Rectal smooth muscle tissue (tissue), 1 donor: ENCODE measurements around the gene PTPN1.

Experiments used
- H3K27ac ChIP-seq: one replicate; pipeline ENCODE4 v1.7.0; 2013; ENCODE audit warnings: low read depth, low read length, inconsistent platforms
- H3K27me3 ChIP-seq: one replicate; pipeline ENCODE4 v1.7.0; 2013; ENCODE audit warnings: low read length; ENCODE audit not compliant: control insufficient read depth, insufficient read depth
- H3K36me3 ChIP-seq: one replicate; pipeline ENCODE4 v1.7.0; 2013; ENCODE audit warnings: low read length; ENCODE audit not compliant: control insufficient read depth, insufficient read depth
- H3K4me1 ChIP-seq: one replicate; pipeline ENCODE4 v1.7.0; 2013; ENCODE audit warnings: low read length; ENCODE audit not compliant: control insufficient read depth, insufficient read depth
- H3K4me3 ChIP-seq: one replicate; pipeline ENCODE4 v1.7.0; 2013; ENCODE audit warnings: low read length
- H3K9ac ChIP-seq: one replicate; pipeline ENCODE4 v1.7.0; 2013; ENCODE audit warnings: low read length

The PTPN1 gene

GRCh38 chr20:50632701-50633100 lies 122.5 kb downstream of the PTPN1 start:
- Histone ChIP-seq H3K9ac (no peak overlapping the region), H3K27ac (no peak overlapping the region), H3K4me1 (peaks cover 14% of the 10 kb centered on the region), H3K27me3 (no peaks in the 10 kb centered on the region), H3K36me3 (no peaks in the 10 kb centered on the region), H3K4me3 (no peak overlapping the region)

- Histone ChIP-seq H3K9ac (no peak overlapping the region), H3K27ac (no peak overlapping the region), H3K4me3 (no peak overlapping the region), H3K27me3 (no peaks in the 10 kb centered on the region), H3K36me3 (no peaks in the 10 kb centered on the region), H3K4me1 (peaks cover 14% of the 10 kb centered on the region)
Measured at GRCh38 chr20:50633361-50633760, 123.2 kb downstream of the PTPN1 start.

- Histone ChIP-seq H3K36me3 (no peaks in the 10 kb centered on the region), H3K4me3 (no peak overlapping the region), H3K27me3 (no peaks in the 10 kb centered on the region), H3K4me1 (peaks cover 14% of the 10 kb centered on the region), H3K9ac (no peak overlapping the region), H3K27ac (no peak overlapping the region)
Measured at GRCh38 chr20:50634191-50634590, 124.0 kb downstream of the PTPN1 start.
